Measurements from ENCODE around the gene ANKH. TPM values are rescaled to one million over a fixed set of nuclear protein-coding genes. Genes with fewer than 3 reads are reported as not detected.

ANKH gene
- total RNA-seq, 1 experiment from 2014 or later: 81.4 TPM

DNA sequence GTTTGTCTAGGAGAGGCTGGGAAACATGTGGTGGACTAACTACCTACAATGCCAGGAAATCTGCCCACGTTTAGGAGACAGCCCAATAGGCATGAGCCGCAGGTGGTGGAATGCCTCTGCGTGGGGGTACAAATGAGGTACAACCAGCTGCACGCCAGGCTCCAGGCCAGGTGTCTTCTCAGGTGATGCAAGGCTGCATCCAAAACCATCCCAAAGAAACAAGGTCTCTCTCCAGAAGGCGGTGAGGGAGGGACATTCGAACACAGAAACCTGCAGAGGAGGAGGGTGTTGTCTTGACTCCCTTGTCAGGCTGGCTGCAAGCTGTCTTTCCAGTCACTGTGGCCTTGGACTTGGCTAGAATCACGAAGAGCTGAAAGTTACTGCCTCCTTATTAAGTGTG lies 11.6 kb downstream of the ANKH start:
- TF ChIP-seq, protein P1, sequence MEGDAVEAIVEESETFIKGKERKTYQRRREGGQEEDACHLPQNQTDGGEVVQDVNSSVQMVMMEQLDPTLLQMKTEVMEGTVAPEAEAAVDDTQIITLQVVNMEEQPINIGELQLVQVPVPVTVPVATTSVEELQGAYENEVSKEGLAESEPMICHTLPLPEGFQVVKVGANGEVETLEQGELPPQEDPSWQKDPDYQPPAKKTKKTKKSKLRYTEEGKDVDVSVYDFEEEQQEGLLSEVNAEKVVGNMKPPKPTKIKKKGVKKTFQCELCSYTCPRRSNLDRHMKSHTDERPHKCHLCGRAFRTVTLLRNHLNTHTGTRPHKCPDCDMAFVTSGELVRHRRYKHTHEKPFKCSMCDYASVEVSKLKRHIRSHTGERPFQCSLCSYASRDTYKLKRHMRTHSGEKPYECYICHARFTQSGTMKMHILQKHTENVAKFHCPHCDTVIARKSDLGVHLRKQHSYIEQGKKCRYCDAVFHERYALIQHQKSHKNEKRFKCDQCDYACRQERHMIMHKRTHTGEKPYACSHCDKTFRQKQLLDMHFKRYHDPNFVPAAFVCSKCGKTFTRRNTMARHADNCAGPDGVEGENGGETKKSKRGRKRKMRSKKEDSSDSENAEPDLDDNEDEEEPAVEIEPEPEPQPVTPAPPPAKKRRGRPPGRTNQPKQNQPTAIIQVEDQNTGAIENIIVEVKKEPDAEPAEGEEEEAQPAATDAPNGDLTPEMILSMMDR (conservative IDR thresholded peaks at IDR 0.05): no peak
- TF ChIP-seq EZH2 (IDR thresholded peaks at IDR 0.05; ENCODE audit: low read depth): no peak
- DNase-seq: no peak
- ChIA-PET POLR2A (ENCODE audit: unreplicated experiment) (interaction anchor here (0.5 kb wide), 1 partner anchor 69 kb away, joined by 3 read pairs; no protein-coding TSS in a partner anchor), CTCF (interaction anchor here (0.6 kb wide), 2 partner anchors 97 to 1598 kb away, joined by 3 read pairs; no protein-coding TSS in a partner anchor)
- Histone ChIP-seq H4K20me1 (ENCODE audit: insufficient read depth) (no peaks in the 10 kb centered on the region), H3K4me1 (replicated peaks; ENCODE audit: insufficient read depth) (no peaks in the 10 kb centered on the region), H3K36me3 (ENCODE audit: low read depth) (no peaks in the 10 kb centered on the region), H3K9me3 (ENCODE audit: insufficient read depth, low read depth) (no peaks in the 10 kb centered on the region), H3K27ac (no peak overlapping the region), H3F3A (ENCODE audit: insufficient read depth, low read depth) (no peaks in the 10 kb centered on the region), H3K79me2 (ENCODE audit: low read depth) (no peaks in the 10 kb centered on the region), H2AFZ (no peak overlapping the region), H3K27me3 (ENCODE audit: insufficient read depth, low read depth) (no peaks in the 10 kb centered on the region), H3K4me2 (no peak overlapping the region), H3K4me3 (no peak overlapping the region), H3K9me2 (ENCODE audit: insufficient read depth) (no peaks in the 10 kb centered on the region)
- intact Hi-C loops (cut with micrococcal nuclease; ENCODE audit: unreplicated experiment): no loop called here
- BruUV-seq (replicated peaks): no TSS peak

DNA sequence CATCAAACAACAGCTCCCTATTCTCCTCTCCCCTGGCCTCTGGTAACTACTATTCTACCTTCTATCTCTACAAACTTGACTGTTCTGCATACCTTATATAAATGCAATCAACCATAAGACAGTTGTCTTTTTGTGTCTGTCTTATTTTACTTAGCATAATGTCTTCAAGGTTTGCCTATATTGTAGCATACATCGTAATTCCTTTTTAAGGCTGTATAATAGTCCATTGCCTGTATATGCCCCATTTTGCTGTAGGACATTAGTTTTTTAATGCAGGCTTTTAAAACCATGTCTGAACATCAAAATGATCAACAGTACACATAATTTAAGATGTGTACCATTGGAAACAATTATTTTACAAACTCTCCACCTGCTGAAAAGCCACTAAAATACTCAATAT lies 12.4 kb downstream of the ANKH start:
- BruUV-seq (replicated peaks): no TSS peak

DNA sequence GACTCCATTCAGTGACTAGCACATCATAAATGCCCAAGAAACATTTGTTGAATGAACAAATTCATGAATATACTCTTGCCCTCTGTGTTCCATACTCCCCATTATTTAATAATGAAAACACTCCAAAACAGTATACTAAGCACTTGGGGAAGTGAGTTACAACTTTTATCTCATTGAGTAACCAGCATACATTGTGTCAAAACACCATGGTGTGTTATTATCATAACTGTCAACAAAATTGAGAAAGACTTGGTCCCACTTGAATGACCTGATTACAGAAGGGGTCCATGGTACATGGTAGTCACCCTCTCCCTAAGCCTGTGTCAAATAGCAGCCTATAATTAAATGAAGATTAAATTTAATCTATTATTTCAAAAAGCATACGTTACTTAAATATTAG lies 16.2 kb downstream of the ANKH start:
- BruUV-seq (replicated peaks): no TSS peak
- no peaks in the 10 kb centered on the region for H3K36me3 ChIP-seq (ENCODE audit: low read depth)
- H3K4me1 ChIP-seq (replicated peaks; ENCODE audit: insufficient read depth): peaks cover 4% of the 10 kb centered on the region
- no peak overlapping the region for H3K4me3 ChIP-seq
- no peak overlapping the region for H3K4me2 ChIP-seq
- no peaks in the 10 kb centered on the region for H3F3A ChIP-seq (ENCODE audit: insufficient read depth, low read depth)
- no peaks in the 10 kb centered on the region for H3K79me2 ChIP-seq (ENCODE audit: low read depth)
- no peaks in the 10 kb centered on the region for H4K20me1 ChIP-seq (ENCODE audit: insufficient read depth)
- TF ChIP-seq, protein P1 (conservative IDR thresholded peaks at IDR 0.05): no peak
- TF ChIP-seq EZH2 (IDR thresholded peaks at IDR 0.05; ENCODE audit: low read depth): no peak
- intact Hi-C loops (cut with micrococcal nuclease; ENCODE audit: unreplicated experiment): no loop called here
- ChIA-PET POLR2A (ENCODE audit: unreplicated experiment) (no interaction called here), CTCF (no interaction called here)
- no peaks in the 10 kb centered on the region for H3K9me2 ChIP-seq (ENCODE audit: insufficient read depth)
- DNase-seq: no peak
- no peaks in the 10 kb centered on the region for H3K27me3 ChIP-seq (ENCODE audit: insufficient read depth, low read depth)
- no peak overlapping the region for H2AFZ ChIP-seq
- no peak overlapping the region for H3K27ac ChIP-seq
- H3K9me3 ChIP-seq (ENCODE audit: insufficient read depth, low read depth): no peaks in the 10 kb centered on the region

More for the DNA sequence above, 12.4 kb downstream of the ANKH start:
- no peaks in the 10 kb centered on the region for H3K36me3 ChIP-seq (ENCODE audit: low read depth)
- no peaks in the 10 kb centered on the region for H3K9me3 ChIP-seq (ENCODE audit: insufficient read depth, low read depth)
- no peaks in the 10 kb centered on the region for H3K27me3 ChIP-seq (ENCODE audit: insufficient read depth, low read depth)
- H3K4me3 ChIP-seq: no peak overlapping the region
- H3K4me1 ChIP-seq (replicated peaks; ENCODE audit: insufficient read depth): no peaks in the 10 kb centered on the region
- no peak overlapping the region for H3K4me2 ChIP-seq
- H3K9me2 ChIP-seq (ENCODE audit: insufficient read depth): no peaks in the 10 kb centered on the region
- intact Hi-C loops (cut with micrococcal nuclease; ENCODE audit: unreplicated experiment): no loop called here
- no peak for DNase-seq
- POLR2A ChIA-PET (ENCODE audit: unreplicated experiment): no interaction called here
- TF ChIP-seq, protein P1 (conservative IDR thresholded peaks at IDR 0.05): no peak
- no peak for TF ChIP-seq EZH2 (IDR thresholded peaks at IDR 0.05; ENCODE audit: low read depth)
- H4K20me1 ChIP-seq (ENCODE audit: insufficient read depth): no peaks in the 10 kb centered on the region
- CTCF ChIA-PET: interaction anchor here (0.6 kb wide), 1 partner anchor 1598 kb away, joined by 3 read pairs; no protein-coding TSS in a partner anchor
- no peaks in the 10 kb centered on the region for H3F3A ChIP-seq (ENCODE audit: insufficient read depth, low read depth)
- H2AFZ ChIP-seq: no peak overlapping the region
- H3K79me2 ChIP-seq (ENCODE audit: low read depth): no peaks in the 10 kb centered on the region
- no peak overlapping the region for H3K27ac ChIP-seq
